Peyer's patch (tissue), 4 donors: ENCODE data around the gene RNF166. TPM values are rescaled to one million over a fixed set of nuclear protein-coding genes. Genes with fewer than 3 reads are reported as not detected.

Experiments used
- DNase-seq, 3 donors: peaks; one replicate each; pipeline ENCODE4 v3.0.0-alpha.2; 2017 to 2019
- H3K27ac ChIP-seq, 4 donors: fragments of 200-600 bp; sonication (generic); one replicate each; pipeline ENCODE4 v1.5.1; 2016 to 2019
- H3K27me3 ChIP-seq, 2 donors: fragments of 200-600 bp; sonication (generic); one replicate each; pipeline ENCODE4 v1.5.1; 2019
- H3K36me3 ChIP-seq, 3 donors: fragments of 200-600 bp; sonication (generic); one replicate each; pipeline ENCODE4 v1.5.1; 2016 to 2019
- H3K4me1 ChIP-seq, 4 donors: fragments of 200-600 bp; sonication (generic); one replicate each; pipeline ENCODE4 v1.5.1; 2016 to 2019
- H3K4me3 ChIP-seq, 4 donors: fragments of 200-600 bp; sonication (generic); 1 replicate in 3 of 4; 2 replicates in 1 of 4; pipeline ENCODE4 v1.5.1; 2016 to 2019; ENCODE audit warnings: mild to moderate bottlenecking in 1 of 4
- H3K9me3 ChIP-seq, 4 donors: fragments of 200-600 bp; sonication (generic); one replicate each; pipeline ENCODE4 v1.5.1; 2016 to 2019; ENCODE audit warnings: mild to moderate bottlenecking in 1 of 4
- CTCF ChIP-seq, 6 experiments: fragments of 450-650 bp in 4 of 6; fragments of 200-600 bp in 2 of 6; sonication (generic) in 1 of 6; IDR thresholded peaks; one replicate each; pipeline ENCODE4 v1.5.1; 2017 to 2019; ENCODE audit warnings: antibody characterized with exemption in 6 of 6, mild to moderate bottlenecking in 3 of 6, moderate library complexity in 1 of 6
- POLR2A ChIP-seq, 2 donors: fragments of 450-650 bp; IDR thresholded peaks; one replicate each; pipeline ENCODE4 v1.5.1; 2017; ENCODE audit warnings: antibody characterized with exemption in 2 of 2, mild to moderate bottlenecking in 2 of 2, moderate library complexity in 2 of 2
- total RNA-seq, 4 donors: library from RNA; depleted of rRNA; stranded (reverse); fragments of >200 nt; gene quantifications; one replicate each; pipeline ENCODE4 v1.1.0, GENCODE V29; 2016

Gene RNF166
- total RNA-seq, 4 donors from 2014 or later, result 14.5 to 64.4 (median 23.1) TPM

DNA sequence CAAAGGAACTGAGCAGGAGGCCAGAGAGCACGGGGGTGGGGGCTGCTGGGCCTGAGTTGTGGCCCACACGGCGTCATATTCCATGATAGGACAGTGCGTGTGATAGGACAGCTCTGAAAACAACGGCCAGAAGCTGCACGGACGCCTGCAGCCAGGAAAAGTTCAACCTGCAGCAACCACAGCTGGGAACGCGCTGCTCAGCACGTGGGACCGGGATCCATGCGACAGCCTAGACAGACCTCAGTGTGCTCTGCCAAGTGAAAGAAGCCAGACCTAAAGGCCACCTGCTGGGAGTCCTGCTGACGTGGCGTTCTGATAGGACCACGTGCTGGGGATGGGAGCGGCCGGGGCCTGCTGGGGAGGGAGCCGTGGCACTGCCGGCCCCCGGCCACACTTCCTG is 21.7 kb upstream of the RNF166 start:
- TF ChIP-seq CTCF (IDR thresholded peaks at IDR 0.05) (no peak), POLR2A (IDR thresholded peaks at IDR 0.05) (no peak)
- H3K4me1 ChIP-seq, result no peaks in the 10 kb centered on the region
- no peak overlapping the region for H3K4me3 ChIP-seq
- H3K27ac ChIP-seq, result no peak overlapping the region
- no peak for DNase-seq
- H3K27me3 ChIP-seq, result no peaks in the 10 kb centered on the region
- no peaks in the 10 kb centered on the region for H3K9me3 ChIP-seq
- peaks cover 0 to 75% (median 0%) of the 10 kb centered on the region in 3 donors for H3K36me3 ChIP-seq

GRCh38 chr16:88726981-88727380 is 20.8 kb upstream of the RNF166 start:
- Histone ChIP-seq H3K36me3 (peaks cover 0 to 75% (median 0%) of the 10 kb centered on the region in 3 donors), H3K27ac (no peak overlapping the region), H3K27me3 (no peaks in the 10 kb centered on the region), H3K4me3 (no peak overlapping the region), H3K4me1 (no peaks in the 10 kb centered on the region), H3K9me3 (no peaks in the 10 kb centered on the region)
- TF ChIP-seq CTCF (IDR thresholded peaks at IDR 0.05) (no peak), POLR2A (IDR thresholded peaks at IDR 0.05) (no peak)
- no peak for DNase-seq

GRCh38 chr16:88726408-88726749 is 20.2 kb upstream of the RNF166 start:
- H3K4me1 ChIP-seq, result no peaks in the 10 kb centered on the region
- no peak for DNase-seq
- H3K9me3 ChIP-seq, result no peaks in the 10 kb centered on the region
- TF ChIP-seq CTCF (IDR thresholded peaks at IDR 0.05), result no peak
- no peak for TF ChIP-seq POLR2A (IDR thresholded peaks at IDR 0.05)
- peaks cover 0 to 76% (median 0%) of the 10 kb centered on the region in 3 donors for H3K36me3 ChIP-seq
- no peaks in the 10 kb centered on the region for H3K27me3 ChIP-seq
- no peak overlapping the region for H3K27ac ChIP-seq
- no peak overlapping the region for H3K4me3 ChIP-seq

DNA sequence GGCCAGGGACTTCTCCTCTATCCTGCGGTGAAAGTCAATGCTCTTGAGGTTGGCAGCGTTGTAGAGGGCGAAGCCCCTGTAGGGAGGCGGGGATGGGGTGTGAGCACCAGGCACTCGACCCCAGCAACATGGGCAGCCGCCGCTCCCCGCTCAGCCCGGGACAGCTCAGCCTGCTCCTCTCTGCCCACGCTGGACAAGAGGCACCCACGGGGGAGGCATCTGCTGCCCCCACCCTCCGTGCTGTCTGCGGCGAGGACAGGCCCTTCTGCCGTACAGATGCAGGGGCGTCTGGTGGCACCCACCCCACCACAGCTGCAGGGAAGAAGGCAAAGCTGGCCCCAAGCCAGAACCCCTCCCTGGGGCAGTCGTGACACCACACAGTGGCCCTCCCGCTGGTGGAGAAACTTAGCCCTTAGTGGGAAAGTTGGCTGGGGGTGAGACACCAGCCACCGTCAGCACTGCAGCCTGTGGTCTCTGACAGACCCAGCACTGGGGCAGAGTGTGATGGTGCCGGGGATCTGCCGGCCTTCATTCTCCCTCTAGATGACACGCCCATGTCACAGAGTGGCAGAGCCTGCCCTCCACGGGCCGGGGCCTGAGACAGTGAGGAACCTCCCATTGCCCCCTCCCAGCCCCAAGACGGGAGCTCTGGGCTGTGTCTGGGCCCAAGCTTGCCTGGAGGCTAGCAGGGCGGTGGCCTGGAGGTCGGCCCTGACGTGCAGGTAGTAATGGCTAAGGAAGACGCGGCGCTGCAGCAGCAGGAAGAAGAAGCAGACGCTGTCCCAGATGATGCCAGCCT is 19.6 kb upstream of the RNF166 start:
- Histone ChIP-seq H3K27me3 (no peaks in the 10 kb centered on the region), H3K4me1 (no peaks in the 10 kb centered on the region), H3K27ac (no peak overlapping the region), H3K36me3 (peaks cover 0 to 76% (median 0%) of the 10 kb centered on the region in 3 donors), H3K9me3 (no peaks in the 10 kb centered on the region), H3K4me3 (no peak overlapping the region)
- no peak for DNase-seq
- TF ChIP-seq POLR2A (IDR thresholded peaks at IDR 0.05), result no peak
- no peak for TF ChIP-seq CTCF (IDR thresholded peaks at IDR 0.05)

GRCh38 chr16:88724855-88725555 is 18.8 kb upstream of the RNF166 start:
- no peak overlapping the region for H3K27ac ChIP-seq
- no peaks in the 10 kb centered on the region for H3K4me1 ChIP-seq
- no peak for DNase-seq
- H3K4me3 ChIP-seq, result no peak overlapping the region
- H3K9me3 ChIP-seq, result no peaks in the 10 kb centered on the region
- TF ChIP-seq CTCF (IDR thresholded peaks at IDR 0.05), result no peak
- H3K36me3 ChIP-seq, result peaks cover 0 to 82% (median 0%) of the 10 kb centered on the region in 3 donors
- no peaks in the 10 kb centered on the region for H3K27me3 ChIP-seq
